Measurements from ENCODE around the gene USP8. TPM values are rescaled to one million over a fixed set of nuclear protein-coding genes. Genes with fewer than 3 reads are reported as not detected.
A peak's percentile ranks its signal among the peaks of the same experiment; 100 is the strongest.

The USP8 gene
- total and polyA plus RNA-seq, 9 donors, result 24.5 to 42.4 (median 29.3) TPM

GRCh38 chr15:50432230-50432629, 8.0 kb downstream of the USP8 start:
- DNase-seq, result no peak
- peaks cover 2% of the 10 kb centered on the region for H3K36me3 ChIP-seq (ENCODE audit: control insufficient read depth, insufficient read depth, low read length)
- H3K4me3 ChIP-seq (ENCODE audit: low read length), result no peak overlapping the region
- no peaks in the 10 kb centered on the region for H3K9me3 ChIP-seq (replicated peaks; ENCODE audit: control insufficient read depth, low read depth, low read length)
- H3K27me3 ChIP-seq (ENCODE audit: control insufficient read depth, insufficient read depth, low read length), result no peaks in the 10 kb centered on the region
- WGBS (ENCODE audit: insufficient coverage), result no CpG with 5 or more reads among the region's 2 CpGs
- H3K4me1 ChIP-seq (ENCODE audit: control insufficient read depth, insufficient read depth, low read length), result no peaks in the 10 kb centered on the region
- H3K27ac ChIP-seq (ENCODE audit: low read length), result no peak overlapping the region

- DNase-seq, result no peak
- Histone ChIP-seq H3K36me3 (ENCODE audit: control insufficient read depth, insufficient read depth, low read length) (peaks cover 11% of the 10 kb centered on the region), H3K27me3 (ENCODE audit: control insufficient read depth, insufficient read depth, low read length) (no peaks in the 10 kb centered on the region), H3K27ac (ENCODE audit: low read length) (no peak overlapping the region), H3K9me3 (replicated peaks; ENCODE audit: control insufficient read depth, low read depth, low read length) (no peaks in the 10 kb centered on the region), H3K4me3 (ENCODE audit: low read length) (no peak overlapping the region), H3K4me1 (ENCODE audit: control insufficient read depth, insufficient read depth, low read length) (no peaks in the 10 kb centered on the region)
- 71% methylated on average over 1 of the region's 2 CpGs for WGBS (ENCODE audit: insufficient coverage)
Measured at GRCh38 chr15:50435772-50436171, 11.6 kb downstream of the USP8 start.

- Histone ChIP-seq H3K27me3 (ENCODE audit: control insufficient read depth, insufficient read depth, low read length) (no peaks in the 10 kb centered on the region), H3K9me3 (replicated peaks; ENCODE audit: control insufficient read depth, low read depth, low read length) (no peaks in the 10 kb centered on the region), H3K36me3 (ENCODE audit: control insufficient read depth, insufficient read depth, low read length) (peaks cover 24% of the 10 kb centered on the region), H3K4me3 (ENCODE audit: low read length) (no peak overlapping the region), H3K27ac (ENCODE audit: low read length) (no peak overlapping the region), H3K4me1 (ENCODE audit: control insufficient read depth, insufficient read depth, low read length) (no peaks in the 10 kb centered on the region)
- no peak for DNase-seq
- whole genome bisulfite sequencing (ENCODE audit: insufficient coverage), result 78% methylated on average over 3 of the region's 8 CpGs
Measured at GRCh38 chr15:50438251-50438650, 14.0 kb downstream of the USP8 start.

GRCh38 chr15:50440932-50441331, 16.7 kb downstream of the USP8 start:
- Histone ChIP-seq H3K36me3 (ENCODE audit: control insufficient read depth, insufficient read depth, low read length) (peaks cover 34% of the 10 kb centered on the region), H3K27me3 (ENCODE audit: control insufficient read depth, insufficient read depth, low read length) (no peaks in the 10 kb centered on the region), H3K4me1 (ENCODE audit: control insufficient read depth, insufficient read depth, low read length) (no peaks in the 10 kb centered on the region), H3K9me3 (replicated peaks; ENCODE audit: control insufficient read depth, low read depth, low read length) (no peaks in the 10 kb centered on the region), H3K4me3 (ENCODE audit: low read length) (no peak overlapping the region), H3K27ac (ENCODE audit: low read length) (no peak overlapping the region)
- WGBS (ENCODE audit: insufficient coverage), result 100% methylated on average over 1 of the region's 5 CpGs
- no peak for DNase-seq

GRCh38 chr15:50452927-50453326, 28.7 kb downstream of the USP8 start:
- no peaks in the 10 kb centered on the region for H3K27me3 ChIP-seq (ENCODE audit: control insufficient read depth, insufficient read depth, low read length)
- H3K4me1 ChIP-seq (ENCODE audit: control insufficient read depth, insufficient read depth, low read length), result no peaks in the 10 kb centered on the region
- H3K9me3 ChIP-seq (replicated peaks; ENCODE audit: control insufficient read depth, low read depth, low read length), result no peaks in the 10 kb centered on the region
- peaks cover 21% of the 10 kb centered on the region for H3K36me3 ChIP-seq (ENCODE audit: control insufficient read depth, insufficient read depth, low read length)
- H3K4me3 ChIP-seq (ENCODE audit: low read length), result no peak overlapping the region
- no peak overlapping the region for H3K27ac ChIP-seq (ENCODE audit: low read length)
- DNase-seq, result peak; percentile 67

GRCh38 chr15:50458348-50459112, 34.3 kb downstream of the USP8 start:
- no peaks in the 10 kb centered on the region for H3K27me3 ChIP-seq (ENCODE audit: control insufficient read depth, insufficient read depth, low read length)
- peak; percentile 87 for DNase-seq
- H3K9me3 ChIP-seq (replicated peaks; ENCODE audit: control insufficient read depth, low read depth, low read length), result no peaks in the 10 kb centered on the region
- H3K36me3 ChIP-seq (ENCODE audit: control insufficient read depth, insufficient read depth, low read length), result peaks cover 31% of the 10 kb centered on the region
- WGBS (ENCODE audit: insufficient coverage), result 67% methylated on average over 1 of the region's 7 CpGs
- H3K4me3 ChIP-seq (ENCODE audit: low read length), result no peak overlapping the region
- peak overlapping the region; percentile 38 for H3K27ac ChIP-seq (ENCODE audit: low read length)
- H3K4me1 ChIP-seq (ENCODE audit: control insufficient read depth, insufficient read depth, low read length), result no peaks in the 10 kb centered on the region

- WGBS (ENCODE audit: insufficient coverage), result no CpG with 5 or more reads among the region's 2 CpGs
- H3K36me3 ChIP-seq (ENCODE audit: control insufficient read depth, insufficient read depth, low read length), result peaks cover 14% of the 10 kb centered on the region
- no peaks in the 10 kb centered on the region for H3K4me1 ChIP-seq (ENCODE audit: control insufficient read depth, insufficient read depth, low read length)
- H3K4me3 ChIP-seq (ENCODE audit: low read length), result no peak overlapping the region
- DNase-seq, result peak; percentile 61
- no peaks in the 10 kb centered on the region for H3K9me3 ChIP-seq (replicated peaks; ENCODE audit: control insufficient read depth, low read depth, low read length)
- H3K27ac ChIP-seq (ENCODE audit: low read length), result no peak overlapping the region
- no peaks in the 10 kb centered on the region for H3K27me3 ChIP-seq (ENCODE audit: control insufficient read depth, insufficient read depth, low read length)
Measured at GRCh38 chr15:50463423-50464358, 39.5 kb downstream of the USP8 start.

GRCh38 chr15:50471072-50471471, 46.9 kb downstream of the USP8 start:
- Histone ChIP-seq H3K4me1 (ENCODE audit: control insufficient read depth, insufficient read depth, low read length) (no peaks in the 10 kb centered on the region), H3K36me3 (ENCODE audit: control insufficient read depth, insufficient read depth, low read length) (peaks cover 14% of the 10 kb centered on the region), H3K27ac (ENCODE audit: low read length) (no peak overlapping the region), H3K27me3 (ENCODE audit: control insufficient read depth, insufficient read depth, low read length) (no peaks in the 10 kb centered on the region), H3K4me3 (ENCODE audit: low read length) (no peak overlapping the region), H3K9me3 (replicated peaks; ENCODE audit: control insufficient read depth, low read depth, low read length) (no peaks in the 10 kb centered on the region)
- no peak for DNase-seq
- WGBS (ENCODE audit: insufficient coverage), result no CpG with 5 or more reads among the region's 2 CpGs

- Histone ChIP-seq H3K4me1 (ENCODE audit: control insufficient read depth, insufficient read depth, low read length) (no peaks in the 10 kb centered on the region), H3K9me3 (replicated peaks; ENCODE audit: control insufficient read depth, low read depth, low read length) (no peaks in the 10 kb centered on the region), H3K27ac (ENCODE audit: low read length) (no peak overlapping the region), H3K4me3 (ENCODE audit: low read length) (no peak overlapping the region), H3K27me3 (ENCODE audit: control insufficient read depth, insufficient read depth, low read length) (no peaks in the 10 kb centered on the region), H3K36me3 (ENCODE audit: control insufficient read depth, insufficient read depth, low read length) (peaks cover 25% of the 10 kb centered on the region)
- DNase-seq, result no peak
- WGBS (ENCODE audit: insufficient coverage), result 99% methylated on average over 10 of the region's 12 CpGs
Measured at GRCh38 chr15:50476143-50476542, 51.9 kb downstream of the USP8 start.

GRCh38 chr15:50484781-50485180, 60.6 kb downstream of the USP8 start:
- DNase-seq, result no peak
- no peaks in the 10 kb centered on the region for H3K9me3 ChIP-seq (replicated peaks; ENCODE audit: control insufficient read depth, low read depth, low read length)
- H3K4me1 ChIP-seq (ENCODE audit: control insufficient read depth, insufficient read depth, low read length), result no peaks in the 10 kb centered on the region
- H3K36me3 ChIP-seq (ENCODE audit: control insufficient read depth, insufficient read depth, low read length), result peaks cover 17% of the 10 kb centered on the region
- H3K27me3 ChIP-seq (ENCODE audit: control insufficient read depth, insufficient read depth, low read length), result no peaks in the 10 kb centered on the region
- no peak overlapping the region for H3K4me3 ChIP-seq (ENCODE audit: low read length)
- no CpG with 5 or more reads among the region's 1 CpG for WGBS (ENCODE audit: insufficient coverage)
- no peak overlapping the region for H3K27ac ChIP-seq (ENCODE audit: low read length)
